HEK293T (cell line): ENCODE results near the gene PLA2R1.

Experiments
- ARNT ChIP-seq: fragments of 450-650 bp; IDR thresholded peaks from 2 replicates; pipeline ENCODE4 v1.6.1; 2017; ENCODE audit warnings: mild to moderate bottlenecking
- BHLHE40 ChIP-seq: fragments of 450-650 bp; IDR thresholded peaks from 2 replicates; pipeline ENCODE4 v1.6.1; 2016; ENCODE audit warnings: mild to moderate bottlenecking, moderate library complexity, borderline replicate concordance
- ELF4 ChIP-seq: fragments of 450-650 bp; IDR thresholded peaks from 2 replicates; pipeline ENCODE4 v1.6.1; 2017; ENCODE audit warnings: antibody characterized with exemption
- FOXA1 ChIP-seq: fragments of 450-650 bp; IDR thresholded peaks from 2 replicates; pipeline ENCODE4 v1.6.1; 2016; ENCODE audit warnings: mild to moderate bottlenecking
- FOXK2 ChIP-seq: fragments of 450-650 bp; IDR thresholded peaks from 2 replicates; pipeline ENCODE4 v1.6.1; 2016; ENCODE audit warnings: mild to moderate bottlenecking
- HDGF ChIP-seq: fragments of 450-650 bp; IDR thresholded peaks from 2 replicates; pipeline ENCODE4 v1.6.1; 2017; ENCODE audit warnings: antibody characterized with exemption, borderline replicate concordance
- L3MBTL2 ChIP-seq: fragments of 450-650 bp; conservative IDR thresholded peaks from 2 replicates; pipeline ENCODE4 v1.6.1; 2016; ENCODE audit warnings: mild to moderate bottlenecking
- NFRKB ChIP-seq: fragments of 450-650 bp; IDR thresholded peaks from 2 replicates; pipeline ENCODE4 v1.6.1; 2016; ENCODE audit warnings: mild to moderate bottlenecking, moderate library complexity
- SP1 ChIP-seq: fragments of 450-650 bp; IDR thresholded peaks from 2 replicates; pipeline ENCODE4 v1.6.1; 2017
- SUZ12 ChIP-seq: fragments of 450-650 bp; IDR thresholded peaks from 2 replicates; pipeline ENCODE4 v1.6.1; 2016; ENCODE audit warnings: mild to moderate bottlenecking
- ZNF384 ChIP-seq: fragments of 450-650 bp; IDR thresholded peaks from 2 replicates; pipeline ENCODE4 v1.6.1; 2016
- TF ChIP-seq, protein P1 (sequence below): fragments of 450-650 bp; IDR thresholded peaks from 2 replicates; pipeline ENCODE4 v1.6.1; 2016

DNA sequence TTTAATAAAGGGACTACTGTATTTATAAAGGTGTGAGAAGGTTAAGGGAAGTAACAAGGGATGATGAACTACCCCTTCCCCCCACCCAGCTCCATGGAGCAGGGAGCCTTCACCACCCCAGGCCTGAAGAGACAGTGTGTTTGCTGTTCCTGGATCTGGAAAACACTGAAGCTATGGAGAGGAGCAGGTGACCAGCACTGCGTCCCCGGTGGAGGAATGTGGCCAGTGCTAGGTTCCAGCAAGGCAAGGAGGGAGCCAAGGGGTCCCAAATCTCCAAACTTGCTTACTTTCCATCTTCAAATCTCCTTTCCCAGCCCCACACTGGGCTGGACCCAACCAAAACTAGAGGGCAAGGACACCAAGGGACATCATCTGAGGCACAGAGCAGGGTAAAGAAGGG, 135.7 kb downstream of the PLA2R1 start:
- TF ChIP-seq, protein P1, sequence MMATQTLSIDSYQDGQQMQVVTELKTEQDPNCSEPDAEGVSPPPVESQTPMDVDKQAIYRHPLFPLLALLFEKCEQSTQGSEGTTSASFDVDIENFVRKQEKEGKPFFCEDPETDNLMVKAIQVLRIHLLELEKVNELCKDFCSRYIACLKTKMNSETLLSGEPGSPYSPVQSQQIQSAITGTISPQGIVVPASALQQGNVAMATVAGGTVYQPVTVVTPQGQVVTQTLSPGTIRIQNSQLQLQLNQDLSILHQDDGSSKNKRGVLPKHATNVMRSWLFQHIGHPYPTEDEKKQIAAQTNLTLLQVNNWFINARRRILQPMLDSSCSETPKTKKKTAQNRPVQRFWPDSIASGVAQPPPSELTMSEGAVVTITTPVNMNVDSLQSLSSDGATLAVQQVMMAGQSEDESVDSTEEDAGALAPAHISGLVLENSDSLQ, result no peak
- TF ChIP-seq ZNF384, result no peak
- TF ChIP-seq ARNT, result no peak
- TF ChIP-seq L3MBTL2, result no peak
- no peak for TF ChIP-seq BHLHE40
- no peak for TF ChIP-seq SUZ12
- TF ChIP-seq FOXA1, result no peak
- no peak for TF ChIP-seq HDGF
- no peak for TF ChIP-seq SP1
- TF ChIP-seq NFRKB, result no peak
- TF ChIP-seq FOXK2, result no peak
- no peak for TF ChIP-seq ELF4
